T-helper 17 cell (primary cell): ENCODE measurements around the gene ADAMTSL1. TPM values are rescaled to one million over a fixed set of nuclear protein-coding genes. Genes with fewer than 3 reads are reported as not detected.

ENCODE experiments used
- ATAC-seq: fragments of 150-1000 bp; cut with Tn5 transposase; 2 replicates; pipeline ENCODE4 v1.10.0; 2021; ENCODE audit warnings: mild to moderate bottlenecking, moderate library complexity
- DNase-seq, 3 donors: peaks; one replicate each; pipeline versions ENCODE4 v3.0.0 to v3.0.0-alpha.2; 2020 to 2021
- H3K9me3 ChIP-seq: one replicate; pipeline ENCODE4 v1.7.0; 2013; ENCODE audit warnings: low read length, mild to moderate bottlenecking; ENCODE audit not compliant: control insufficient read depth, poor library complexity, severe bottlenecking
- H3K27ac Mint-ChIP-seq: one replicate; pipeline ENCODE4 v1.8.0; 2022; ENCODE audit warnings: mild to moderate bottlenecking, moderate library complexity, mixed read lengths
- H3K27me3 Mint-ChIP-seq: one replicate; pipeline ENCODE4 v1.8.0; 2022; ENCODE audit warnings: mixed read lengths
- H3K36me3 Mint-ChIP-seq: one replicate; pipeline ENCODE4 v1.8.0; 2022; ENCODE audit warnings: low read depth, mixed read lengths
- H3K4me1 Mint-ChIP-seq: one replicate; pipeline ENCODE4 v1.8.0; 2022; ENCODE audit warnings: mild to moderate bottlenecking, mixed read lengths
- H3K4me3 Mint-ChIP-seq: one replicate; pipeline ENCODE4 v1.8.0; 2022; ENCODE audit warnings: mild to moderate bottlenecking, moderate library complexity, mixed read lengths
- total RNA-seq, 4 donors: library from RNA in 2 of 4; stranded (reverse) in 2 of 4; gene quantifications; one replicate each; pipeline ENCODE4 v1.2.3 and lab custom pipeline; 2022 to 2026

ADAMTSL1 gene
- total RNA-seq, 2 donors from 2014 or later = not detected

DNA sequence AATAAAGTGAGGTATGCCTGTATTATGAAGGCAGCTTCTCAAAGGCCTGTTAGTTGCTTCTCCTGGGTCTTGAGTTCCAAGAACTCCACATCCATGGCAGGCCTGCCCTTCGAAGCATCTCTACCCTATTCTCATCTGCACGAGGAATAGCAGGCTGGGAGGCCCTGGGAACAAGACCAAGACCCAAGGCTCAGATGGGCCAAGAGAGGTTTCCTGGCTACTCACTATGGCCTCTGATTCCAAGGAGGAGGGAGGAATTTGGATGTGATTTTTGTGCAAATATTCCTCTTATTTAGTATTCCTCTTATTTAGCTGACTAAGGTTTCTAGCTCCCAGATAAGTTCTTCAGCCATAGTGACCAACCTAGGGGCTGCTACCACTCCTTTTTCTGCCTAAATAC, 407.8 kb downstream of the ADAMTSL1 start:
- Mint-ChIP-seq H3K4me1 (no peaks in the 10 kb centered on the region), H3K27ac (no peak overlapping the region), H3K36me3 (no peaks in the 10 kb centered on the region), H3K27me3 (peaks cover 23% of the 10 kb centered on the region), H3K4me3 (no peak overlapping the region)
- H3K9me3 ChIP-seq = no peaks in the 10 kb centered on the region
- ATAC-seq = no peak
- DNase-seq = no peak

- Mint-ChIP-seq H3K27ac (no peak overlapping the region), H3K4me1 (no peaks in the 10 kb centered on the region)
Measured at GRCh38 chr9:18887546-18887945, 413.6 kb downstream of the ADAMTSL1 start.

GRCh38 chr9:18888290-18888689, 414.3 kb downstream of the ADAMTSL1 start:
- no peaks in the 10 kb centered on the region for H3K9me3 ChIP-seq
- Mint-ChIP-seq H3K27me3 (peaks cover 12% of the 10 kb centered on the region), H3K27ac (no peak overlapping the region), H3K4me3 (no peak overlapping the region), H3K4me1 (no peaks in the 10 kb centered on the region), H3K36me3 (no peaks in the 10 kb centered on the region)
- ATAC-seq (no peak), DNase-seq (no peak)

More at GRCh38 chr9:18887546-18887945, 413.6 kb downstream of the ADAMTSL1 start:
- no peak overlapping the region for H3K4me3 Mint-ChIP-seq
- H3K36me3 Mint-ChIP-seq = no peaks in the 10 kb centered on the region
- DNase-seq = no peak
- no peaks in the 10 kb centered on the region for H3K9me3 ChIP-seq
- H3K27me3 Mint-ChIP-seq = peaks cover 12% of the 10 kb centered on the region
- ATAC-seq = no peak

- H3K27me3 Mint-ChIP-seq = peaks cover 12% of the 10 kb centered on the region
- H3K4me1 Mint-ChIP-seq = no peaks in the 10 kb centered on the region
- no peak overlapping the region for H3K27ac Mint-ChIP-seq
- no peaks in the 10 kb centered on the region for H3K36me3 Mint-ChIP-seq
- no peak for DNase-seq
- H3K9me3 ChIP-seq = no peaks in the 10 kb centered on the region
- no peak for ATAC-seq
- H3K4me3 Mint-ChIP-seq = no peak overlapping the region
Measured at GRCh38 chr9:18889550-18889949, 415.6 kb downstream of the ADAMTSL1 start.

GRCh38 chr9:18890372-18890771, 416.4 kb downstream of the ADAMTSL1 start:
- no peaks in the 10 kb centered on the region for H3K36me3 Mint-ChIP-seq
- peaks cover 12% of the 10 kb centered on the region for H3K27me3 Mint-ChIP-seq
- ATAC-seq (no peak), DNase-seq (no peak)
- no peak overlapping the region for H3K4me3 Mint-ChIP-seq
- no peaks in the 10 kb centered on the region for H3K4me1 Mint-ChIP-seq
- H3K9me3 ChIP-seq = no peaks in the 10 kb centered on the region
- no peak overlapping the region for H3K27ac Mint-ChIP-seq

GRCh38 chr9:18891946-18892670, 418.2 kb downstream of the ADAMTSL1 start:
- Mint-ChIP-seq H3K4me1 (no peaks in the 10 kb centered on the region), H3K27me3 (peaks cover 12% of the 10 kb centered on the region), H3K27ac (no peak overlapping the region), H3K36me3 (no peaks in the 10 kb centered on the region), H3K4me3 (no peak overlapping the region)
- DNase-seq (no peak), ATAC-seq (no peak)
- H3K9me3 ChIP-seq = no peaks in the 10 kb centered on the region

DNA sequence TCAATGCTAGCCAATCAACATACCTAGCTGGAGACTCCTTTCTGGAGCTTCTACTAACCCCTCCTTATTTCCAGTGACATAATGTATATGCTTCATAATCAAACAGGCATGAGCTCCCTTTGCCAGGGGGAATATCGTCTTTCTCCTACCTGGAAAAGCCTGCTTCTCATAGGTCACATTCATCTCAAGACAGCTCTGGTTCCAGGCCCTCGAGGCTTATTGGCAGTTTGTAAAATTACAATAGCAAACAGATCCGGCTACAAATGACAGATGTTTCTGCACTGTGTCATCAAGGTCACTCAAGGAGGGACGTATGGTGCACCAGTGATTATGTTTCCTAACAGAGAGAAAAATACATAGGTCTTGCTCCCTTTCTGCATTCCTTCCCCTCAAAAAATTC, 419.1 kb downstream of the ADAMTSL1 start:
- no peak overlapping the region for H3K4me3 Mint-ChIP-seq
- H3K4me1 Mint-ChIP-seq = no peaks in the 10 kb centered on the region
- H3K27ac Mint-ChIP-seq = no peak overlapping the region
- ATAC-seq = no peak
- DNase-seq = no peak
- H3K27me3 Mint-ChIP-seq = peaks cover 12% of the 10 kb centered on the region
- no peaks in the 10 kb centered on the region for H3K9me3 ChIP-seq
- no peaks in the 10 kb centered on the region for H3K36me3 Mint-ChIP-seq

DNA sequence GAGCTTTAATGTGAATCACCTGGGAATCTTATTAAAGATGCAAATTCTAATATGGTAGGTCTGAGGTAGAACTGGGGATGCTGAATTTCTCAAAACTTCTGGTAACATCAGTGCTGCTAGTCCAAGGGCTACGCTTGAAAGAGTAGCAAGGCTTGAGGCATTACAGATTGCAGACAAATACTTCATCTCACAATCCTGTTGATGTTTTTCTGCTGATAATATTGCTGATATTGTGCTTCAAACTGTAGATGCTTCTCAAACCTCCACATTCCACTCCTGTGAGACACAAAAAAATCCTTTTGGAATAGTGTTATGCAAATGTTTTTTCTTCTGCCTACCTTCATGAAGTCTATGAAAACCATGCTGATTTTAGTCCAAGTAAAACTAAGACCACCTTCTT, 419.5 kb downstream of the ADAMTSL1 start:
- H3K4me3 Mint-ChIP-seq = no peak overlapping the region
- no peaks in the 10 kb centered on the region for H3K4me1 Mint-ChIP-seq
- H3K9me3 ChIP-seq = no peaks in the 10 kb centered on the region
- H3K27me3 Mint-ChIP-seq = peaks cover 12% of the 10 kb centered on the region
- no peaks in the 10 kb centered on the region for H3K36me3 Mint-ChIP-seq
- no peak for ATAC-seq
- no peak overlapping the region for H3K27ac Mint-ChIP-seq
- DNase-seq = no peak

DNA sequence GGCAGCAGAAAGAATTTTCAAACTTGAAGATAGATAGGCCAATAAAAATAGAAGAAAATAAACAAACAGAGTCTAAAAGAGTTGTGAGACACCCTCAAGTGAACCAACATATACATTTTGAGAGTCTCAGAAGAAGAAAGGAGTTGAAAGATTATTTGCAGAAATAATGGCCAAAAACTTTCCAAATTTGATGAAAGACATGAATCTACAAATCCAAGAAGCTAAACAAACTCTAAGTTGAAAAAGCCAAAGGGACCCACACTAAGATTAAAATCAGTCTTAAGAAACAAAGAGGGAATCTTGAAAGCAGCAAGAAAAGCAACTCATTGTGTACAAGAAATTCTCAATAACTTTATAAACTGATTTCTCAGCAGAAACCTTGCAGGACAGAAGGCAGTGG, 422.1 kb downstream of the ADAMTSL1 start:
- H3K4me1 Mint-ChIP-seq = no peaks in the 10 kb centered on the region
- no peaks in the 10 kb centered on the region for H3K36me3 Mint-ChIP-seq
- H3K27ac Mint-ChIP-seq = no peak overlapping the region
- DNase-seq (no peak), ATAC-seq (no peak)
- no peaks in the 10 kb centered on the region for H3K27me3 Mint-ChIP-seq
- no peaks in the 10 kb centered on the region for H3K9me3 ChIP-seq
- H3K4me3 Mint-ChIP-seq = no peak overlapping the region

GRCh38 chr9:18896531-18897179, 422.7 kb downstream of the ADAMTSL1 start:
- Mint-ChIP-seq H3K27ac (no peak overlapping the region), H3K4me3 (no peak overlapping the region), H3K36me3 (no peaks in the 10 kb centered on the region), H3K4me1 (no peaks in the 10 kb centered on the region), H3K27me3 (no peaks in the 10 kb centered on the region)
- ATAC-seq (no peak), DNase-seq (no peak)
- no peaks in the 10 kb centered on the region for H3K9me3 ChIP-seq

GRCh38 chr9:18903450-18903849, 429.5 kb downstream of the ADAMTSL1 start:
- Mint-ChIP-seq H3K4me3 (no peak overlapping the region), H3K27me3 (peaks cover 17% of the 10 kb centered on the region), H3K27ac (no peak overlapping the region), H3K36me3 (no peaks in the 10 kb centered on the region), H3K4me1 (no peaks in the 10 kb centered on the region)
- DNase-seq (no peak), ATAC-seq (no peak)
- no peaks in the 10 kb centered on the region for H3K9me3 ChIP-seq

- no peaks in the 10 kb centered on the region for H3K4me1 Mint-ChIP-seq
- no peaks in the 10 kb centered on the region for H3K36me3 Mint-ChIP-seq
- peaks cover 23% of the 10 kb centered on the region for H3K27me3 Mint-ChIP-seq
- no peak overlapping the region for H3K27ac Mint-ChIP-seq
- no peaks in the 10 kb centered on the region for H3K9me3 ChIP-seq
- no peak for DNase-seq
- no peak for ATAC-seq
- H3K4me3 Mint-ChIP-seq = no peak overlapping the region
Measured at GRCh38 chr9:18905028-18905882, 431.3 kb downstream of the ADAMTSL1 start.

DNA sequence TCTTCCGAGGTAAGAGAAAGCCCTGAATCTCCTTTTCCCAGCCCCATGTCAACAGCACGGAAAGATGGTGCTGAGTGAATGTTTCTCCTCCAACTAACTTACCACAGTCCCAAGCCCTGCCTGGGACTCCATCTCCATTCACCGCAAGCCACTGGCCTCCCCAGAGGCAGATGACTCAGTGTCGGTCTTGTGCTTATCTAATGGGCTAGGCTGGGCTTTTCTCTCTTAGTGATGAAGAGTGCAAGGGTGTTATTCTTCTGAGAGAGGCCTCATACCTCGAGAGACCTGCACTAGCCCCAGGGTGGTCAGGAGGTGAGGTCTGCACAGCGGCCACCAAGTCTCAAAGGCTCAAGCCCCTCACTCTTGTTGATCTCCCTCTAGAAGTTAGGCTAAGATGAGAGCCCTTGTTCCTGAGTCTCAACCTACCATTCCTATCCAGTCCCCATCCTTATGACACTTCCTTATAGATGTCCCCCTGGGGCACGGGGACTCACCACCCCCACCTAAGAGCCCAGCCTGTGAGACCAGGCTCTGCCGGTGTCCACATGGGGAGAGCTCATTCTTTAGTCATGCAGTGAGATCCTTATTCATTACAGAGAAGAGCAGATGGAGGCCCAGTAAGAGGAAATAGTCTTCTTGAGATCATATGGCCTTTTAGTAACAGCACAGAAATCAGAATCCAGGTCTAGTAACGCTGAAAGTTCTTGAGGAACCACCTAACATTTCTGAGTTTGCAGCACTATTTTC, 432.1 kb downstream of the ADAMTSL1 start:
- Mint-ChIP-seq H3K36me3 (no peaks in the 10 kb centered on the region), H3K4me1 (no peaks in the 10 kb centered on the region), H3K27me3 (peaks cover 27% of the 10 kb centered on the region), H3K27ac (no peak overlapping the region), H3K4me3 (no peak overlapping the region)
- ATAC-seq (no peak), DNase-seq (no peak)
- no peaks in the 10 kb centered on the region for H3K9me3 ChIP-seq
